ENCODE data around the gene RBSN.

The RBSN gene

DNA sequence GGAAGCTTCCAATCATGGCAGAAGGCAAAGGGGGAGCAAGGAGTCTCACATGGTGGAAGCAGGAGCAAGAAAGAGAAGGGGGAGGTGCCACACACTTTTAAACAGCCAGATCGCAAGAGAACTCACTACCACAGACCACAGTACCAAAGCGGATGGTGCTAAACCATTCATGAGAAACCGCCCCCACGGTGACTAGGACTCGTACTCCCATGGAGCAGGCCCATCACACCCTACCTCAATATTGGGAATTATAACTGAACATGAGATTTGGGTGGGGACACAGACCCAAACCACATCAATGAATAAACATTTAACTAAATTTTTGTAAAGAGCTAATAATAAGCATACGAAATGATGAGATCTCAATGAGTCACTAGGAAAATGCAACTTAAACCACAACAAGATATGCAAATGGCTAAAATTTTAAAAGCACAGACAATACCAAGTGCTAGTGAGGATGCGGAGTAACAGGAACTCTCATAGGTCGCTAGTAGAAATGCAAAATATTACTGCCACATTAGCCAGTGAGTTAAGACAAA lies 43.9 kb downstream of the RBSN start:
- no peak for DNase-seq

DNA sequence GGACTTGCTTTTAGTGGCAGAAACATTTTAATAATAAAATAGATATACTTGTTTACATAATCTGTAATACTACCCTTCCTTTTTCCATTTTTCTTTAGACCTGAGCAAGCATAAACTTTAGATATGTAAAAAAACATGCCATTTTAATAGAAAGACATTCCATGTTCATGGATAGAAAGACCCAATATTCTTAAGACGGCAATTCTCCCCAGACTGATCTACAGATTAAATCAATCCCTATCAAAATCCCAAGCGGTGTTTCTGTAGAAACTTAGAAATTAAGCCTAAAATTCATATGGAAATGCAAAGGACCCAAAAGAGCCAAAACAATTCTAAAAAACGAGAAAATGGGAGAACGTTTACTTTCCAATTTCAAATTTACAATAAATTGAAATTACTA lies 45.4 kb downstream of the RBSN start:
- DNase-seq = no peak

DNA sequence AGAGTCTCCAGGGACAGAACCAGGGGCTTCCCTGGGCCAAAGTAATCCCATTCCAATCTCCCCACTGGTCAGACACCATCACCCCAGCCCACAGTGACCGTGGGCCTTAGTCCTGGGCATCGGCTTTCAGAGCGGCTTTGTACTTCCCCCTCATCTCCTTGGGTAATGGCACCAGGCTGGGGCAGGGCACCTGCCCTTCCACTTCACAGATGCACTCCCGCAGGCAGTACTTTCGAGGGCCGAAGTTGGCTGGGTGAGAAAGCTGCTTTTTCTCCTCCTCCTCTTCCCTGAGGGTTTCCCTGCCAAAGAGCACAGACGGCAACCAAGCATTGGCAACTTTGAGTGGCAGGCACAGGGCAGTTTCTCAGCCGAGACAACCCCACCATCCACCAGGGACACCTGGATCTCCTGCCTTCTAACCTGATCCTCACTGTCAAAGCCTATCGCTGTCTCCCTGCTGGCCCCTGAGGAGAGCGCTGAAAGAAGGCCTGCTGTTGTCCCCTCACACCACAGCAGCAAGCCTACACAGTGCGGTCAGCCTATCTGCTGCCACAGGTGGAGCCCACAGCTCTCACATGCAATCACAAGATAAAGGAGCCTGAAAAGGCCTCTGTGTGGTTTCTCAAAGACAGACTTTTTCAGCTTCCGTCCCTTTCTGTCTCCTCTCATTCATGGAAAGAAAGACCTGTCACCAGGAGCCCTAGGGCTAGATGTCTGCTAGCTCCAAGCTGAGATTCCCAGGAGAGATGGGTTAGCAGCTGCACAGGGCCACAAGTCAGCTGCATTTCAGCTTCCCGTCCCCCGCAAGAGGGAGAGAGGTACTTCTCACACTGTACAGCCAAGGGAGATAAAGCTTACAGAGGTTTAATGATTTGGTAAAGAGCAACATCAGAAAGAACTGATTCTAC lies 46.4 kb downstream of the RBSN start:
- no peak for DNase-seq

DNA sequence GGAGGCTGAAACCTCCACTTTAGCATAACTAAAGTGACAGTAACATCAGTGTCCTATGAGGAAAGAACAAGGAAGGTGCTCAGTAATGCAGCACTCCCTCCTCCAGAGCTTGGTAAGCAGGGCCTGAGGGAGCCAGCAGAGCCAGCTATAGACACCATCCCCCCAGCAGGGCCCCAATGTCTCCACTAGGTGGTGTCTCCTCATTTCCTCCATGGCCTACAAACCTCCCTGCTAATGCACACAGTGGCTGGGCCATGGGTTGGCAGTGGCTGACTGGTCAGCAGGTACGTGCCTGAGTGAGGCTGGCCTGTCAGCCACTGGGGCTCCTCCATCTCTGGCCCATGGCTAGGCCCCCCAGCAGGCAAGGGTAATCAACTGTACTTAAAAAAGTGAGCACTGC lies 47.4 kb downstream of the RBSN start:
- no peak for DNase-seq

DNA sequence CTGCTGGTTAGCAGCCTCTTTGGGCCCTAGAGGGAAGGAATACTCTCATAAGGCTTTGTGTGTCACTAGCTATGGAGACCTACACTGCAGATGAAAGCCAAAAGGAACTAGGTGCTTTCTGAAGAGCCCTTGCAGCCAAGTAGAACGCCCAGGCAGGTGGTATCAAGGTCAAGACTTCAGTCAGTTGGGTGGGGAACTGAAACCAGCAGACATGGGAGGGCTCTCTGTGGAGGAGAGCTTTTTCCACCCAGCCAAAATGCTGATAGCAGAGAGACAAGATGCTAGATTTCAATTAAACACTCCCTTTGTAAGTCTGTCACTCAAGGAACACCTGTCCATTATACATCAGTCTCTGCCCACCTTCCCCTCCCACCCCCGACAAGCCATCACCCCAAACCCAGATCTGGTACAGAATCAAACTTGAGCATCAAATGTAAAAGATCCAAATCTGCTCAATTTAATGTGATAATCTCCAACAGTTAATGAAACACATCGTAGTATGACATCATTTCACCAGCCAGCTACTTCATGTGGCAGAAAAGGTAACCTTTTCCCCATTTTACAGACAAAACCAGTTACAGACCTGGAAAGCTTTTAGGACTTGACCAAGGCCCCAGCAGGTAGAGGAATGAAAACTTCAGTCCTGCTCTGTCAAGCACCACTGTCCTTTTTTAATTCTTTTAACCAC lies 48.4 kb downstream of the RBSN start:
- DNase-seq = no peak

DNA sequence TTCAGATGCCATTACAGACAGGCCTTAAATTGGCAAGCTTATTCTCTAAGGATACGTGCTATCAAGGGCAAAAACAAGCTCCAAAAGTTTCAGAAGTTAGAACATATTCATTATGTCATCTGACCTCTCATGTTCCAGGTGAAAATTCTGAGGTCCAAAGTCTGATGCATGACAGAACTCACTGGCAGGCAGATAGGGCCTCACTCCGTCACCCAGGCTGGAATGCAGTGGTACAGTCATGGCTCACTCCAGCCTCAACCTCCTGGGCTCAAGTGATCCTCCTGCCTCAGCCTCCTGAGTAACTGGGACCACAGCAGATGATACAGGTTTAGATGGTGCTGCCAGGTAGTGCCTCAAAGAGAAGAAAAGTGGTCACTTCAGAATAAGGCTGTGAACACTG lies 49.4 kb downstream of the RBSN start:
- no peak for DNase-seq

DNA sequence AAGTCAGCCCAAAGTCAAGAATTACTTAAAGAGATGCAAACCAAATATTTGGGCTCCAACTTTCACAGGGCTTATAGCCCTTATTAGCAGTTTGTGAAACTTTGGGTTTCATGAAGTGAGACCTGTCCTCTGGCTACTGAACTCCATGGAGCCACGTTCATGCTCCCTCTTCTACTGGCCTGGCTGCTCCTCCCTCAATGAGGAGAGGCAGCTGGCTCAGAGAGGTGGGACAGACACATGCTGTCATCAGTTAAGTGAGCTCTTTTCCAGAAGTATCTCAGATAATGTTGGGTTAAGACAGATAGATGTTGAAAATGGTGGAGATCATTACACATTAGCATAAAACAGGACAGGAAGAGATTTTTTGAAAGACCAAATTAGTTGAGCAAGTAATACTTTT lies 53.3 kb downstream of the RBSN start:
- DNase-seq = no peak

DNA sequence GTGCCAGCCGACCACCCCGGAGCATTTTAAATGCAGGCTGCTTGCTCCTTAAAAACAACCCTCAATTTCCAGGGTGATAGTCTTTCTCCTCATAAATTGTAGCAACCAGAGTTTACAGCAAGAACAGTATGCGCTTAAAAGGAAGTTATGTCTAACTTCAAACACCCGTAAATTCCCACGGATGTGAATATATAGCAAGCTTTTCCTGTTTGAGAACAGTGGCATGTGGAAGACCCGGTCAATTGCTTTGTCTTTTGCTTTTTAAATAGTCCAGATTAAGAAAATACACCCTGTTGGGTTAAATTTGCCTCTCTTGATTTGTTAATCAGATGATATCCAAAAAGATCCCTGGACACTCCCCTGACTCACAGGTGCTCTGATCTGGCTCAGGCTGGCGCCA lies 54.6 kb downstream of the RBSN start:
- DNase-seq = no peak

DNA sequence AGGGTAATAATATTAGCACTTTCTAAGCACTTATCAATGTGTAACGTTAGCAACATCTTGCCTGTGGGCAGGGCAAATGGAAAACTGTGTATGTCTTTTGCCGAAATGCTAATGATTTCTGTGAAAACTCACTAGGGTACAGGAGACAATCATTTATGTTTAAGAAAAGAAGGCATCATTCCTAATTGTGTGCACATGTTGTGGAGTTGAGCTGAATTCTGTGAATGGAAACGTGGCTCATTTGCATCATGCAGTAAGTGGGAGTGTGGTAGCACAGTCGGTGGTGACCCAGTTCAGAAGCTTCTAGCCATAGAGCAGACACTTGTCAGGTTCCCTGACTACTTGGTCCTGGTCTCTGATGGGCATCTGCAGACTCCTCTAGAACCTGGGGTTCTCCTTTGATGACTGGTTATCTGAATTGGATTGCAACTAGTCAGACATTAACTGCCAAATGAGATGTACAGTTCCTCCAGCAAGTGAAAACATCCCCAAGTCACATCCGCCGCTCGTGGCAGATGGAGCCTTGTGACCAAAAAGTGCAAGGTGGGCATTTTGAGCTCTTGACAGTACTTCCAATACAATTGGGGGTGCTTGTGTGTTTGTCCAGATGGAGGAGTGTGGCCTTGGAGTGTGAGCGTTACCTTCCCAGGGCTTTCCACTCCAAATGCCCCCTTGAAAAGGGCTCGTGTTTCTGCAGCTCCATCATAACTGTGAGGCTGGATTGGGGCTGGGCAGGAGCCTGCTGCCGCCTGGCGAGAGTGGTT lies 55.4 kb downstream of the RBSN start:
- no peak for DNase-seq

DNA sequence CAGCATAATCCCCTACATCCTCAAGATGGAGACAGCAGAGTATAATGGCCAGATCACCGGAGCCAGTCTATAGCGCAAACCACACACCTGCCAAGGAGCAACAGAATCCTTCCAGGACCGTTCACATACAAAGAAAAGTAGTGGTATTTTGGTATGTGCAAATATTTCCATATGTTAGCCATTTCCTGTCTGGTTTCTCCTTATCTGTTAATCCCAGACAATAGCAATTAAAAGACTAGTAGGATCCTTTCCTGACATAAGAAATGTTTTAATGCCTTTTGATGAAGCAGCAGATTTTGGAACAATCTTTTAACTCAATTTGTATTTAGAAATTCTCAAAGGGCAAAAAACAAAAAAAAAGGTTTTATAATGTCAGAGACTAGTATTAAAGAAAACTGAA lies 56.0 kb downstream of the RBSN start:
- DNase-seq = no peak

DNA sequence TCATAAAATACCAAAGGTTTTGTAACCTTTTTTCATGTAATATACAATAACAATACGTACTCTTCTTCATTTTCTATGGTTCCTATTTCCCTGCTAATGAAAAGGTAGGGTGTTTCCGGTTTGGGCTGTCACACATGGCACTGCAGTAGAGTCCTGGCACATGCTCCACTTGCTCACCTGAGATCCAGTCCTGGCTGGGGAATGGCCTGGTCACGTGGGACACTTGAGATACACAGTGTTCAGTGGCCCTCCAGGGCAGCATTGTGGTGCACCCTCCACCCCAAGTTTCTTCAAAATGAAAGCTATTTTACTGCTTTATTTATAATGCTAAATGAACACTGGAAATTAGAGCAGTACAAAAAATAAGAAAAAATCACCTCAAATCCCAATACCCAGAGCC lies 57.0 kb downstream of the RBSN start:
- DNase-seq = no peak

DNA sequence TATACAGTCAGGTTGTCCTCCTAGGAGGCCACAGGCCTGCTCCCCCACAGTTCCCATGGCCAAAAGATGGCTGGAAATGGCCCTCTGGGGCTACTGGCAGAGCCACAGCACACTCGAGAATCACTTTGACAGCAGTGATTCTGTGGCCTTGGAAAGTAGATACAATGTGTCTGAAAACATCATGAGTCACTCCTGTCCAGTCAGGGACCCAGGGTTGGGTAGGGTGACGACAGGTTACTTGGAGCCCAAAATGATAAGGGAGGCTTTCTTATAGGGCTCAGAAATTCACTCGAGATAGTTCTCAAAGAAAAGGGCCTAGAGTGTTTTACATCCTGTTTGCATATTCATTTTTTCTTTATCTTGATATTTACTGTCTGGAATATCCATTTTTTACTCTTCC lies 58.1 kb downstream of the RBSN start:
- no peak for DNase-seq

DNA sequence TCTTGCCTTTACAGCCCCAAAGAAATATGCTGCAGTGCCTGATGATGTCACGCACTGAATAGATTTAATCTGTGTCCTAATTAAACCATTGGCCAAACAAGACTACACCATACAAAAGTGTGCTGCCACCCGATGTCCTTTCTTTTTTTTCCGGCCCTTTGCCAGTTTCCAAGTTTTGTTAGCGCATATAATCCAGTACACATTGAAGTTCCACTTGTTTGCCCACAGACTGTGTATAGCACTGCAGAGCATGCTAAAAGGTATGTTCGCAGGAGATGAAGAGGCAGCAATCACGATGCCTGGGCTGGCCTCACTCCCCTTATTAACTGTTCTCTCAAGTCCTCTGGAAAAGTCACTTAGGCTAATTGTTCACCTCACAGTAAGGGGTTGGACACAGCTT lies 60.6 kb downstream of the RBSN start:
- DNase-seq = no peak

DNA sequence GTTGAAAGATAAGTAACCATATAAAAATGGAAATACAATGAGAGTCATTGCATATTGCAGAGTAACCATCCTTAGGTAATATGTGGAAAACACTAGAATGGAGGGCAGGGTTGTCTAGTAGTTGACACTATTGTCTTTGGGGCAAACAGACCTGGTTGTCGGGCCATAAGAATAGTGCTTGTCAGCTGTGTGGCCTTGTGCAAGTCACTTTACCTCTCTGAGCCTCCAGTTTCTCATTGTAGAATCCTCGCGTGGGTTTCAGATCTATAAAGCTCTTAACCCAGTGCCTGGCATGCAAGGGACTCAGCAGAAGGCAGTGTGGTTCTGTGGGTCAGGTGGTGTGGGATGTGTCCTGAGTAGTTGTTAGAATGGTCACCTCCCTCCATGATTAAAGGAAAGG lies 65.8 kb downstream of the RBSN start:
- no peak for DNase-seq

DNA sequence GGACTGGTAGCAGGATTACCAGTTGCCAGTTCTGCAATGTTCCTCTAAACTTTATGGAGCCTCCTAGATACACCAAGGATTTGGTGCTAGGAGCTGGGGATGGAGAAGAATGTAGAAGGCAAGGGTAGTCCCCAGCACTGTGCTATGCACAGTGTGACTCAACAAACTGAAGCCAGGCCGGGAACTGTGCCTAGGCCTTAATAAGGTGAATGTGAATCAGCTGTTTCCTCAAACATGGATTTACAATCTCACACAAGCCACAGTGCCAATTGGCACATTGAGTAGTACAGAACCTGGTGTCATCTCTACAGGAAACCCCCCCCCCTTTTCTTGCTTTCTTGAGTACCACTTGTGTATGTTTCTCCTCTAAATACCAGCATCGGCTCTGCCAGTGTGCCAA lies 66.3 kb downstream of the RBSN start:
- no peak for DNase-seq

DNA sequence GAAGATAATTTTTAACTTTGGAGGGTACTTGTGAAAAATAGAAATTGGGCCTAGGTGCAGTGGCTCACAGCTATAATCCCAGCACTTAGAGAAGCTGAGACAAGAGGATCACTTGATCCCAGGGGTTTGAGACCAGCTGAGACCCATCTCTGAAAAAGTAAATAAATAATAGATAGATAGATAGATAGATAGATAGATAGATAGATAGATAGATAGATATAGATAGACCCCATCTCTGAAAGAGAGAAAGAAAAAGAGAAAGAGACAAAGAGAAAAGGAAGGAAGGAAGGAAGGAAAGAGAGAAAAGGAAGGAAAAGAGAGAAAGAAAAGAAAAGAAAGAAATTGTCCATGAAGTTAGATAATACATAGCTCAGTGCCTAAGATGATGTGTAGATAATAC lies 69.3 kb downstream of the RBSN start:
- DNase-seq = no peak

DNA sequence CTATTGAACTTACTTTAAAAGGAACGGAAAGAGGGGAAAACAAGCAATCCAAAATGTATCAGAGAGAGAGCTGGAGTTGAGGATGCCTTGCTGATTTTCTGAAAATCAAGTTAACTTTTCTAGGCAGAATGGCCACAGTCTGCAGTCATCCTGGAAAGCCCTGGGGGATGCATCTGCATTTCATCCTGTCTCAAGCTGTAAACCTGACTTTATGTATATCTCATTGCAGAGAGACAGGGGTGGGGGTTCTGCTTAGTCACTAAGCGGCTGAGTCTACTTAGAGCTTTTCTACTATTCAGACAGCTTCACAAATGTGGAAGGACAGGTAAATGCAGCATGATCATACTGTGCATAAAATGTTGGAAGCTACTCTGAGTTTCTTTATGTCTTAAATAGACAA lies 75.2 kb downstream of the RBSN start:
- no peak for DNase-seq

DNA sequence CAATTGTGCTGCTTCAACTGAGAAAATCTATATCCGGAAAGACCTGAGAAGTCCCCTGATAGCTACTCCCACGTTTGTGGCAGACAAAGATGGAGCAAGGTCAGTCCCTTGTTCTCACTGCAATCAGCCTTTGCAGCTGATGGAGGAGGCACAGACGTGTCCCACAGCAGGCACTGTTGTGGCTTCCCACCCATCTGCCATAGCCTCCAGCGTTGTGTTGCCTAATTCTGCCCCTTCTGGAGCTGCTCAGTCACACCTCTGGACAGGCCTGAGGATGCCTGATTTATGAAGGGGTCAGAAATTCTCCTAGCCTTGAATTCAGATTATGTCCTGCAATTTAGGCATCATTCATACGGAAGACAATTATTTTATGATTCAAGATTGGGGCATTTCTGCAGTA lies 75.7 kb downstream of the RBSN start:
- DNase-seq = no peak

Measured in NCI-H2227 treated with DMSO at 0.1 percent for 48 hours (cell line).